Nephron (organoid): ENCODE results near the gene DNAJC3.
A peak's percentile ranks its signal among the peaks of the same experiment; 100 is the strongest.

Experiments
- H3K27ac Mint-ChIP-seq, 3 experiments: 2 replicates each; pipeline ENCODE4 v1.8.0; 2020; ENCODE audit warnings: mixed read lengths in 3 of 3, mild to moderate bottlenecking in 2 of 3, moderate library complexity in 1 of 3
- H3K27me3 Mint-ChIP-seq: 2 replicates; pipeline ENCODE4 v1.8.0; 2021; ENCODE audit warnings: low read depth, mild to moderate bottlenecking, moderate library complexity, mixed read lengths
- H3K36me3 Mint-ChIP-seq: 2 replicates; pipeline ENCODE4 v1.8.0; 2020; ENCODE audit warnings: low read depth, mixed read lengths
- H3K4me1 Mint-ChIP-seq: 2 replicates; pipeline ENCODE4 v1.8.0; 2020; ENCODE audit warnings: mixed read lengths
- H3K4me3 Mint-ChIP-seq, 3 experiments: 2 replicates each; pipeline ENCODE4 v1.8.0; 2020; ENCODE audit warnings: mild to moderate bottlenecking in 3 of 3, mixed read lengths in 3 of 3, moderate library complexity in 2 of 3
- H3K9me3 Mint-ChIP-seq: 2 replicates; pipeline ENCODE4 v1.8.0; 2020; ENCODE audit warnings: mixed read lengths
- TF ChIP-seq, protein P1 (sequence below), 3 experiments: fragments of 200-600 bp; sonication (generic); IDR thresholded peaks; one replicate each; pipeline ENCODE4 v1.5.0; 2021; ENCODE audit warnings: antibody characterized with exemption in 3 of 3; ENCODE audit not compliant: unreplicated experiment in 3 of 3

The DNAJC3 gene

DNA sequence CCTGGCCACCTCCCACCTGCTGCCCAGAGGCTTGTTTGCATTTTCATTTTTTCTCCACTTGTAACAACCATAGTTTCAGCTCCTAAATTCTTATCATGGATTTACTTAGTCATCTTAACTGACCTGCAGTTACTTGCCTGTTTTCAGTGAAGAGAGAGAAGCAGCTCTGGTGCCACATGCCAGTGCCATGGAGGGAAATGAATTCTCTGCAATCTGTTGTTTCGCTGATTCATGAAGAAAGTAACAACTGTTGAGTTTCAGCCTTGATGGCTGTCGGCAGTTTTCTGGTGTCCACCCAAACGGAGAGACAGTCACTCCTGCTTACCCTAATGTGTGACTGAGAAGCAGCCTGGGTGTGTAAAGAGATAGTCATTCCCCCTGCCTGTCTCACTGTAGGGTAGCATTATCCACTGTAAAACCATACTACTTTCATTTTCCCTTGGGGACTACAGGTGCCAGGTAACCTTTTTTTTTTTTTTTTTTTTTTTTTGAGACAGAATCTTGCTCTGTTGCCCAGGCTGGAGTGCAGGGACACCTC is 116.1 kb downstream of the DNAJC3 start:
- Mint-ChIP-seq H3K4me3 (no peak overlapping the region), H3K9me3 (peaks cover 6% of the 10 kb centered on the region), H3K4me1 (no peaks in the 10 kb centered on the region), H3K36me3 (peaks cover 76% of the 10 kb centered on the region), H3K27ac (peak overlapping the region; percentile 35 to 93 (median 83)), H3K27me3 (no peaks in the 10 kb centered on the region)
- TF ChIP-seq, protein P1, sequence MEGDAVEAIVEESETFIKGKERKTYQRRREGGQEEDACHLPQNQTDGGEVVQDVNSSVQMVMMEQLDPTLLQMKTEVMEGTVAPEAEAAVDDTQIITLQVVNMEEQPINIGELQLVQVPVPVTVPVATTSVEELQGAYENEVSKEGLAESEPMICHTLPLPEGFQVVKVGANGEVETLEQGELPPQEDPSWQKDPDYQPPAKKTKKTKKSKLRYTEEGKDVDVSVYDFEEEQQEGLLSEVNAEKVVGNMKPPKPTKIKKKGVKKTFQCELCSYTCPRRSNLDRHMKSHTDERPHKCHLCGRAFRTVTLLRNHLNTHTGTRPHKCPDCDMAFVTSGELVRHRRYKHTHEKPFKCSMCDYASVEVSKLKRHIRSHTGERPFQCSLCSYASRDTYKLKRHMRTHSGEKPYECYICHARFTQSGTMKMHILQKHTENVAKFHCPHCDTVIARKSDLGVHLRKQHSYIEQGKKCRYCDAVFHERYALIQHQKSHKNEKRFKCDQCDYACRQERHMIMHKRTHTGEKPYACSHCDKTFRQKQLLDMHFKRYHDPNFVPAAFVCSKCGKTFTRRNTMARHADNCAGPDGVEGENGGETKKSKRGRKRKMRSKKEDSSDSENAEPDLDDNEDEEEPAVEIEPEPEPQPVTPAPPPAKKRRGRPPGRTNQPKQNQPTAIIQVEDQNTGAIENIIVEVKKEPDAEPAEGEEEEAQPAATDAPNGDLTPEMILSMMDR (IDR thresholded peaks at IDR 0.05; ENCODE audit: unreplicated experiment in 3 of 3) = no peak

DNA sequence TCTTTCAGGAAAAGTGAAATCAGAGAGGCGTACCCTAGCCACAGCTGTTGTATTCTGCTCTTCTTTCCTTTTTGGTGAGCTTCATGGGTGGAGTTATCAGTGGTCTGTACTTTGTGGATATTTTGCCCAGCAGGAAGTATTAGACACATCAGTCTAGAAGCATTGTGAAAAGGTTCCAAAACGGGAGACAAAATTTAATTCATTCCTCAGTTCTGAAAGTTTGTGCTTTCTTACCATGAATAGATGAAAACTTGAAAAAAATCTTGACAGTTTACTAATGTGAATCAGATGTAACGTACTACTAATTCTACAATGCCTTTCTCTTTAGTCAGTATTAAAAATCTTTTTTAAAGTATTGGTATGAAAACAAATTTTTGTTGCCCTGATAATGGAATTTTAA is 116.8 kb downstream of the DNAJC3 start:
- H3K4me1 Mint-ChIP-seq = no peaks in the 10 kb centered on the region
- H3K27ac Mint-ChIP-seq = peak overlapping the region in 2 of 3 experiments; percentile 21
- TF ChIP-seq, protein P1 (IDR thresholded peaks at IDR 0.05; ENCODE audit: unreplicated experiment in 3 of 3) = no peak
- H3K4me3 Mint-ChIP-seq = no peak overlapping the region
- peaks cover 76% of the 10 kb centered on the region for H3K36me3 Mint-ChIP-seq
- H3K9me3 Mint-ChIP-seq = peaks cover 6% of the 10 kb centered on the region
- H3K27me3 Mint-ChIP-seq = no peaks in the 10 kb centered on the region

DNA sequence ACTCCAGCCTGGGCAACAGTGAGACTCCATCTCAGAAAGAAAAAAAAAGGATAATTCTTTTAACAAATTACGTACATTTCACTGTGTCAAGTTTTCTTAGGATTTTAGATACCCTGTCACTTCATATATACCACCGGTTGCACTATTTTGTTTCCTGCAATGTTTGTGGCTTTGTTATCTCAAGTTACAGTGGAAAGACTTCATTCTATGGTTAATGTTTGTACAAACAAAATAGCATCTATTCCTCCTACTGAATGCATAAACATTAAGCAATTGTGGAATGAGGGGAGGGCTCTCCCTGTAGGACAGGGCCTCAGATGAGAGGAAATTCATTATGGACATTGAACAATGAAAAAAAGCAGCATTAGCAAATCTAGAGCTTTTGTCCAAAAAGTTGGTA is 120.1 kb downstream of the DNAJC3 start:
- H3K27me3 Mint-ChIP-seq = no peaks in the 10 kb centered on the region

DNA sequence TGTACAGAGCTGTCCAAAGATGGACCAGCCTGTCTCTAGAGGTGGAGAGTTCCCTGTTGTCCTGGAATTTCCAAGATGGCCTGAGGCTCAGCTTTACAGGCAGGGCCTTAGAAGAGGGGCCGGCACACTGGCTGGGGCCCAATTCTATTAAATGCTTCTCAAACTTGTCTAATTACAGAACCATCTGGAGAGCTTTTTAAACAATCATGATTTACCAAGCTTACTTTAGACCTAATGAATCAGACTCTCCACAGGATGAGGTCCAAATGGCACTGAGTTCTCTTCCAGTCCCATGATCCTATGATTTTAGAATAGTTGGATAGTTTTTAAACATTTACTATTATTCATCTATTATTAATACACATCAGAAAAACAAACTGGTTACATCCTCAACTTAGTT is 123.5 kb downstream of the DNAJC3 start:
- H3K27me3 Mint-ChIP-seq = no peaks in the 10 kb centered on the region
- H3K9me3 Mint-ChIP-seq = peaks cover 22% of the 10 kb centered on the region
- peaks cover 64% of the 10 kb centered on the region for H3K36me3 Mint-ChIP-seq
- TF ChIP-seq, protein P1 (IDR thresholded peaks at IDR 0.05; ENCODE audit: unreplicated experiment in 3 of 3) = no peak
- peak overlapping the region in 1 of 3 experiments; percentile 24 for H3K27ac Mint-ChIP-seq
- no peak overlapping the region for H3K4me3 Mint-ChIP-seq
- H3K4me1 Mint-ChIP-seq = no peaks in the 10 kb centered on the region

More for the DNA sequence above, 120.1 kb downstream of the DNAJC3 start:
- Mint-ChIP-seq H3K4me3 (no peak overlapping the region), H3K9me3 (peaks cover 2% of the 10 kb centered on the region), H3K27ac (peak overlapping the region in 1 of 3 experiments; percentile 38), H3K36me3 (peaks cover 62% of the 10 kb centered on the region), H3K4me1 (no peaks in the 10 kb centered on the region)
- TF ChIP-seq, protein P1 (IDR thresholded peaks at IDR 0.05; ENCODE audit: unreplicated experiment in 3 of 3) = no peak

DNA sequence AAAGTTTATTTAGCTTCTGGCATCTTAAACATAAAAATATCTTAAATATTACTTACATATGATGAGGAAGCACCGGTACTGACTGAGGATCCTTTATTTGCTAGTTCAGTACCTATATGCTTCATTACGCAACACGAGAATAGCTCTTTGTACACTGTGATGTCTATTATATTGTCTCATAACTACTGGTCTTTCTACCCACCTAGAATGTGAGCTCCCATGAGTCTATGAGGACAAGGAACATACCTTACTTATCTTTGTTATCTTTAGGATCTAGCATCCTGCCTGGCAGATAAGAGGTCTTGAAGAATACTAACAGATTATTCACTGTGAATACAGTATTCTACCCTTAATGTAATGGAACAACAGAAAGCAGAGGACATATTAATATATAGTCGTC is 124.9 kb downstream of the DNAJC3 start:
- Mint-ChIP-seq H3K36me3 (peaks cover 71% of the 10 kb centered on the region), H3K4me1 (no peaks in the 10 kb centered on the region), H3K4me3 (no peak overlapping the region), H3K9me3 (peaks cover 32% of the 10 kb centered on the region), H3K27ac (no peak overlapping the region), H3K27me3 (no peaks in the 10 kb centered on the region)
- TF ChIP-seq, protein P1 (IDR thresholded peaks at IDR 0.05; ENCODE audit: unreplicated experiment in 3 of 3) = no peak

DNA sequence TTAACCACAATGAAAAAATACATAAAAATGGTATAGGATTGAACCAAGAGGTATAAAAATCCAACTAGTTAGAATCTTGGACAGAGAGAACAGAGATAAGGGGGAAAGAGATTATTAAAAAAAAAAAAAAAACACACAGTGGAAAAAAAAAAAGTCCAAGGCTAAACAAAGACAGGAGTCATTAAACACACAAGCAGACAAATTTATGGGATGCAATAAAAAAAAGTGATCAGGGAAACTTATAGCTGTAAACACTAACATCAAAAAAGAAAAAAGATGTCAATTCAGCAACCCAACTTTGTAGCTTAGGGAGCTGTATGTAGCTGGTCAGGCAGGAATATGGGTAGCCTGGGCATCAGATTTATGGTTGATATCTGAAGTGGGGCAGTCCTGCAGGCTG is 129.0 kb downstream of the DNAJC3 start:
- no peak overlapping the region for H3K4me3 Mint-ChIP-seq
- TF ChIP-seq, protein P1 (IDR thresholded peaks at IDR 0.05; ENCODE audit: unreplicated experiment in 3 of 3) = no peak
- H3K27me3 Mint-ChIP-seq = no peaks in the 10 kb centered on the region
- no peaks in the 10 kb centered on the region for H3K4me1 Mint-ChIP-seq
- no peak overlapping the region for H3K27ac Mint-ChIP-seq
- H3K36me3 Mint-ChIP-seq = peaks cover 86% of the 10 kb centered on the region
- H3K9me3 Mint-ChIP-seq = peaks cover 60% of the 10 kb centered on the region
